ENCODE measurements around the gene UBA3. TPM values are rescaled to one million over a fixed set of nuclear protein-coding genes. Genes with fewer than 3 reads are reported as not detected.

The UBA3 gene
- total and polyA plus RNA-seq, 2 of the 13 experiments (the other 11 are each of a cell fraction or from before 2014, with no cell fraction given): 40.7 to 49.0 TPM

- POLR2A ChIA-PET: no interaction called here
- H3K4me1 ChIP-seq (ENCODE audit: insufficient read depth, low read length): no peaks in the 10 kb centered on the region
- no peak overlapping the region for H3K4me3 ChIP-seq (replicated peaks in 1 of 3; ENCODE audit: insufficient read depth in 1 of 3, low read depth in 2 of 3, low read length in 3 of 3)
- intact Hi-C loops (cut with micrococcal nuclease; ENCODE audit: unreplicated experiment) (no loop called here), in situ Hi-C loops (cut with HindIII; ENCODE audit: extremely low pct_ligation_motif_present, low pct_unique_long_range_greater_than_20kb) (loop anchor here (25.0 kb wide), 1 partner anchor 547 kb away; no protein-coding TSS in a partner anchor)
- H3K27me3 ChIP-seq (ENCODE audit: control insufficient read depth in 1 of 2, insufficient read depth in 2 of 2, low read length in 2 of 2): peaks cover 0 to 5% of the 10 kb centered on the region in 2 experiments; a peak in 1 of 5 replicates
- 1% methylated on average over 2 of the region's 2 CpGs for WGBS (ENCODE audit: low lambda C conversion rate)
- DNase-seq (ENCODE audit: low spot score) (no peak), ATAC-seq (no peak), FAIRE-seq (no peak)
- no peaks in the 10 kb centered on the region for H4K20me1 ChIP-seq (ENCODE audit: insufficient read depth, low read length)
- no peak for TF ChIP-seq ZNF850 (CRISPR knock-in tag; conservative IDR thresholded peaks at IDR 0.05)
- H3K36me3 ChIP-seq (replicated peaks in 1 of 2; ENCODE audit: control insufficient read depth in 1 of 2, insufficient read depth in 2 of 2, low read length in 2 of 2): no peaks in the 10 kb centered on the region
- CTCF ChIA-PET (ENCODE audit: low intra/inter-chr PET ratio, low total read pairs): no interaction called here
- BruUV-seq (replicated peaks): no TSS peak
- H3K9ac ChIP-seq (ENCODE audit: insufficient read depth, low read depth, low read length): no peak overlapping the region
- H3K9me3 ChIP-seq (ENCODE audit: low read length): no peaks in the 10 kb centered on the region
- H3K4me2 ChIP-seq (ENCODE audit: low read depth, low read length): no peak overlapping the region
- no peaks in the 10 kb centered on the region for H3K79me2 ChIP-seq (ENCODE audit: insufficient read depth, low read length)
- H3K27ac ChIP-seq (ENCODE audit: extremely low read length, insufficient read depth, low read length): no peak overlapping the region
- H2AFZ ChIP-seq (ENCODE audit: low read length): no peak overlapping the region
Measured at GRCh38 chr3:69115731-69116130, 35.6 kb upstream of the UBA3 start.

- FAIRE-seq (no peak), ATAC-seq (no peak), DNase-seq (ENCODE audit: low spot score) (no peak)
- ChIA-PET CTCF (ENCODE audit: low intra/inter-chr PET ratio, low total read pairs) (no interaction called here), POLR2A (no interaction called here)
- Histone ChIP-seq H3K9me3 (ENCODE audit: low read length) (no peaks in the 10 kb centered on the region), H2AFZ (ENCODE audit: low read length) (no peak overlapping the region), H3K9ac (ENCODE audit: insufficient read depth, low read depth, low read length) (no peak overlapping the region), H3K4me2 (ENCODE audit: low read depth, low read length) (no peak overlapping the region), H3K79me2 (ENCODE audit: insufficient read depth, low read length) (no peaks in the 10 kb centered on the region), H3K36me3 (replicated peaks in 1 of 2; ENCODE audit: control insufficient read depth in 1 of 2, insufficient read depth in 2 of 2, low read length in 2 of 2) (no peaks in the 10 kb centered on the region), H4K20me1 (ENCODE audit: insufficient read depth, low read length) (no peaks in the 10 kb centered on the region), H3K27ac (ENCODE audit: extremely low read length, insufficient read depth, low read length) (no peak overlapping the region), H3K4me1 (ENCODE audit: insufficient read depth, low read length) (no peaks in the 10 kb centered on the region), H3K27me3 (ENCODE audit: control insufficient read depth in 1 of 2, insufficient read depth in 2 of 2, low read length in 2 of 2) (peaks cover 0 to 5% of the 10 kb centered on the region in 2 experiments; a peak in 1 of 5 replicates), H3K4me3 (replicated peaks in 1 of 3; ENCODE audit: insufficient read depth in 1 of 3, low read depth in 2 of 3, low read length in 3 of 3) (no peak overlapping the region)
- BruUV-seq (replicated peaks): no TSS peak
- WGBS (ENCODE audit: low lambda C conversion rate): 43% methylated on average over 3 of the region's 3 CpGs
- in situ Hi-C loops (cut with HindIII; ENCODE audit: extremely low pct_ligation_motif_present, low pct_unique_long_range_greater_than_20kb) (loop anchor here (25.0 kb wide), 1 partner anchor 549 kb away; no protein-coding TSS in a partner anchor), intact Hi-C loops (cut with micrococcal nuclease; ENCODE audit: unreplicated experiment) (no loop called here)
- TF ChIP-seq CSRNP1 (CRISPR knock-in tag; IDR thresholded peaks at IDR 0.05) (no peak), ZNF136 (CRISPR knock-in tag; IDR thresholded peaks at IDR 0.05; ENCODE audit: low read depth) (no peak), KAT7 (CRISPR knock-in tag; IDR thresholded peaks at IDR 0.05; ENCODE audit: borderline replicate concordance) (no peak), CBFB (CRISPR knock-in tag; IDR thresholded peaks at IDR 0.05) (no peak)
Measured at GRCh38 chr3:69113536-69113935, 33.4 kb upstream of the UBA3 start.
